ENCODE results near the gene HBP1. TPM values are rescaled to one million over a fixed set of nuclear protein-coding genes. Genes with fewer than 3 reads are reported as not detected.
A peak's percentile ranks its signal among the peaks of the same experiment; 100 is the strongest.

The HBP1 gene
- polyA plus RNA-seq, 2 donors: 48.7 to 58.9 TPM

- WGBS, 2 donors: 96 to 97% methylated on average over 6 of the region's 6 CpGs
- no peak overlapping the region for H3K27ac ChIP-seq (ENCODE audit: low read depth in 2 of 2, low read length in 1 of 2)
Observed at GRCh38 chr7:107206136-107206535, 37.3 kb downstream of the HBP1 start.

GRCh38 chr7:107206706-107207105, 37.9 kb downstream of the HBP1 start:
- 58 to 60% methylated on average over 3 of the region's 3 CpGs for WGBS, 2 donors
- H3K4me1 ChIP-seq (ENCODE audit: control insufficient read depth in 2 of 2, insufficient read depth in 2 of 2, low read length in 1 of 2): no peaks in the 10 kb centered on the region

More at GRCh38 chr7:107206136-107206535, 37.3 kb downstream of the HBP1 start:
- no peaks in the 10 kb centered on the region for H3K27me3 ChIP-seq (ENCODE audit: control insufficient read depth in 1 of 2, insufficient read depth in 2 of 2, low read length in 2 of 2)
- H3K4me1 ChIP-seq (ENCODE audit: control insufficient read depth in 2 of 2, insufficient read depth in 2 of 2, low read length in 1 of 2): no peaks in the 10 kb centered on the region
- no peaks in the 10 kb centered on the region for H3K9me3 ChIP-seq (ENCODE audit: control insufficient read depth in 2 of 2, insufficient read depth in 1 of 2, low read depth in 1 of 2, low read length in 1 of 2)
- H3K4me3 ChIP-seq (ENCODE audit: low read depth in 1 of 2, low read length in 2 of 2): no peak overlapping the region
- H3K36me3 ChIP-seq (ENCODE audit: control insufficient read depth in 2 of 2, insufficient read depth in 2 of 2, low read length in 1 of 2): peaks cover 15% of the 10 kb centered on the region in 2 donors

DNA sequence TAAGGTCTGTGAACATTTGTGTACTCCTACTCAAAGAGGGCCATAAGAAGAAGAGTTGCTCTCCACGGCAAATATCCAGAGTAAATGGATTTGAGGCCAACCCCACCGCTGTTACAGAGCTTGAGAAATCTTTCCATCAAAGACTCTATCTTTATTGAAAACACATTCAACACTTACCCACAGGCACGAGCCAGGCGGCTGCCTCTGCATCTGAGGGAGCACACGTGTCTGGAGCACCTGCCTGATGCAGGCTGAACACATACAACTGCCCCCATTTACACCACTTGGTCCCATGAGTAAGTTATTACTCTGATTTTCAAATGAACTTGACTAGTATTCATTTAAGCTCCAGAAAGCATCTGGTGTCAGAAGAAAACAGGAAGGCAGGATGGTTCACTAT, 38.7 kb downstream of the HBP1 start:
- Histone ChIP-seq H3K4me3 (ENCODE audit: low read depth in 1 of 2, low read length in 2 of 2) (no peak overlapping the region), H3K27ac (ENCODE audit: low read depth in 2 of 2, low read length in 1 of 2) (no peak overlapping the region), H3K27me3 (ENCODE audit: control insufficient read depth in 1 of 2, insufficient read depth in 2 of 2, low read length in 2 of 2) (no peaks in the 10 kb centered on the region), H3K9me3 (ENCODE audit: control insufficient read depth in 2 of 2, insufficient read depth in 1 of 2, low read depth in 1 of 2, low read length in 1 of 2) (no peaks in the 10 kb centered on the region), H3K36me3 (ENCODE audit: control insufficient read depth in 2 of 2, insufficient read depth in 2 of 2, low read length in 1 of 2) (peaks cover 12 to 15% of the 10 kb centered on the region in 2 donors), H3K4me1 (ENCODE audit: control insufficient read depth in 2 of 2, insufficient read depth in 2 of 2, low read length in 1 of 2) (no peaks in the 10 kb centered on the region)
- WGBS, 2 donors: 92 to 97% methylated on average over 5 of the region's 5 CpGs

More at GRCh38 chr7:107206706-107207105, 37.9 kb downstream of the HBP1 start:
- peaks cover 14 to 15% of the 10 kb centered on the region in 2 donors for H3K36me3 ChIP-seq (ENCODE audit: control insufficient read depth in 2 of 2, insufficient read depth in 2 of 2, low read length in 1 of 2)
- no peak overlapping the region for H3K27ac ChIP-seq (ENCODE audit: low read depth in 2 of 2, low read length in 1 of 2)
- H3K4me3 ChIP-seq (ENCODE audit: low read depth in 1 of 2, low read length in 2 of 2): no peak overlapping the region
- H3K27me3 ChIP-seq (ENCODE audit: control insufficient read depth in 1 of 2, insufficient read depth in 2 of 2, low read length in 2 of 2): no peaks in the 10 kb centered on the region
- no peaks in the 10 kb centered on the region for H3K9me3 ChIP-seq (ENCODE audit: control insufficient read depth in 2 of 2, insufficient read depth in 1 of 2, low read depth in 1 of 2, low read length in 1 of 2)

- H3K27me3 ChIP-seq (ENCODE audit: control insufficient read depth in 1 of 2, insufficient read depth in 2 of 2, low read length in 2 of 2): no peaks in the 10 kb centered on the region
- no peaks in the 10 kb centered on the region for H3K9me3 ChIP-seq (ENCODE audit: control insufficient read depth in 2 of 2, insufficient read depth in 1 of 2, low read depth in 1 of 2, low read length in 1 of 2)
- WGBS, 2 donors: 64 to 67% methylated on average over 3 of the region's 3 CpGs
- peaks cover 12 to 15% of the 10 kb centered on the region in 2 donors for H3K36me3 ChIP-seq (ENCODE audit: control insufficient read depth in 2 of 2, insufficient read depth in 2 of 2, low read length in 1 of 2)
- peak overlapping the region in 1 of 2 donors; percentile 30 for H3K27ac ChIP-seq (ENCODE audit: low read depth in 2 of 2, low read length in 1 of 2)
- no peaks in the 10 kb centered on the region for H3K4me1 ChIP-seq (ENCODE audit: control insufficient read depth in 2 of 2, insufficient read depth in 2 of 2, low read length in 1 of 2)
- no peak overlapping the region for H3K4me3 ChIP-seq (ENCODE audit: low read depth in 1 of 2, low read length in 2 of 2)
Observed at GRCh38 chr7:107208024-107208521, 39.3 kb downstream of the HBP1 start.

GRCh38 chr7:107208563-107208962, 39.8 kb downstream of the HBP1 start:
- H3K36me3 ChIP-seq (ENCODE audit: control insufficient read depth in 2 of 2, insufficient read depth in 2 of 2, low read length in 1 of 2): peaks cover 12 to 15% of the 10 kb centered on the region in 2 donors
- no peaks in the 10 kb centered on the region for H3K4me1 ChIP-seq (ENCODE audit: control insufficient read depth in 2 of 2, insufficient read depth in 2 of 2, low read length in 1 of 2)
- 90 to 93% methylated on average over 5 of the region's 5 CpGs for WGBS, 2 donors
- H3K9me3 ChIP-seq (ENCODE audit: control insufficient read depth in 2 of 2, insufficient read depth in 1 of 2, low read depth in 1 of 2, low read length in 1 of 2): no peaks in the 10 kb centered on the region
- H3K27me3 ChIP-seq (ENCODE audit: control insufficient read depth in 1 of 2, insufficient read depth in 2 of 2, low read length in 2 of 2): no peaks in the 10 kb centered on the region
- H3K4me3 ChIP-seq (ENCODE audit: low read depth in 1 of 2, low read length in 2 of 2): no peak overlapping the region
- H3K27ac ChIP-seq (ENCODE audit: low read depth in 2 of 2, low read length in 1 of 2): peak overlapping the region; percentile 30 to 44

- no peaks in the 10 kb centered on the region for H3K4me1 ChIP-seq (ENCODE audit: control insufficient read depth in 2 of 2, insufficient read depth in 2 of 2, low read length in 1 of 2)
- H3K27ac ChIP-seq (ENCODE audit: low read depth in 2 of 2, low read length in 1 of 2): no peak overlapping the region
- H3K27me3 ChIP-seq (ENCODE audit: control insufficient read depth in 1 of 2, insufficient read depth in 2 of 2, low read length in 2 of 2): no peaks in the 10 kb centered on the region
- peaks cover 10 to 12% of the 10 kb centered on the region in 2 donors for H3K36me3 ChIP-seq (ENCODE audit: control insufficient read depth in 2 of 2, insufficient read depth in 2 of 2, low read length in 1 of 2)
- no peaks in the 10 kb centered on the region for H3K9me3 ChIP-seq (ENCODE audit: control insufficient read depth in 2 of 2, insufficient read depth in 1 of 2, low read depth in 1 of 2, low read length in 1 of 2)
- H3K4me3 ChIP-seq (ENCODE audit: low read depth in 1 of 2, low read length in 2 of 2): no peak overlapping the region
- WGBS, 2 donors: 91 to 96% methylated on average over 4 of the region's 4 CpGs
Observed at GRCh38 chr7:107209565-107209964, 40.8 kb downstream of the HBP1 start.

GRCh38 chr7:107210400-107210799, 41.6 kb downstream of the HBP1 start:
- no peak overlapping the region for H3K4me3 ChIP-seq (ENCODE audit: low read depth in 1 of 2, low read length in 2 of 2)
- no peaks in the 10 kb centered on the region for H3K9me3 ChIP-seq (ENCODE audit: control insufficient read depth in 2 of 2, insufficient read depth in 1 of 2, low read depth in 1 of 2, low read length in 1 of 2)
- H3K36me3 ChIP-seq (ENCODE audit: control insufficient read depth in 2 of 2, insufficient read depth in 2 of 2, low read length in 1 of 2): peaks cover 7 to 12% of the 10 kb centered on the region in 2 donors
- no peak overlapping the region for H3K27ac ChIP-seq (ENCODE audit: low read depth in 2 of 2, low read length in 1 of 2)
- 98% methylated on average over 4 of the region's 4 CpGs for WGBS, 2 donors
- H3K27me3 ChIP-seq (ENCODE audit: control insufficient read depth in 1 of 2, insufficient read depth in 2 of 2, low read length in 2 of 2): no peaks in the 10 kb centered on the region
- no peaks in the 10 kb centered on the region for H3K4me1 ChIP-seq (ENCODE audit: control insufficient read depth in 2 of 2, insufficient read depth in 2 of 2, low read length in 1 of 2)

DNA sequence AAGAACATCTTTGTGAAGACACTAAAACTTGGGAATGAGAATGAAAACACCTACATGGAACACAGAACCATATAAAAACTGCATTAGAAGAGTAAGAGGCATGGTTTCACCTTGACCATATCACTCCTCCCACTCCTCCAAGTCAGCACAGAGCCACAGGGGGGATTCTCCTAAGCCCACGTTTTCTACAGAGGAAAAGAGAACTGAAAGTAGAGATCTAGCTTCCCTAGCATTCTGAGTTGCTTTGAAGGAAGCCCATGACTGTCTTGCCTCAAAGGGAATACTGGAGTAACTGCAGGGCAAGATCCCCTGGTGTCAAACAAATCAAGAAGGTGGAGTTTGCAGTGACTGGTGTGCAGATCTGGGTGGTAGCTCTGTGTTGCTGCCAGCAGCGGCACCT, 43.9 kb downstream of the HBP1 start:
- no peaks in the 10 kb centered on the region for H3K4me1 ChIP-seq (ENCODE audit: control insufficient read depth in 2 of 2, insufficient read depth in 2 of 2, low read length in 1 of 2)
- peaks cover 3 to 12% of the 10 kb centered on the region in 2 donors for H3K36me3 ChIP-seq (ENCODE audit: control insufficient read depth in 2 of 2, insufficient read depth in 2 of 2, low read length in 1 of 2)
- H3K27ac ChIP-seq (ENCODE audit: low read depth in 2 of 2, low read length in 1 of 2): no peak overlapping the region
- 74 to 77% methylated on average over 2 of the region's 2 CpGs for WGBS, 2 donors
- no peak overlapping the region for H3K4me3 ChIP-seq (ENCODE audit: low read depth in 1 of 2, low read length in 2 of 2)
- no peaks in the 10 kb centered on the region for H3K27me3 ChIP-seq (ENCODE audit: control insufficient read depth in 1 of 2, insufficient read depth in 2 of 2, low read length in 2 of 2)
- no peaks in the 10 kb centered on the region for H3K9me3 ChIP-seq (ENCODE audit: control insufficient read depth in 2 of 2, insufficient read depth in 1 of 2, low read depth in 1 of 2, low read length in 1 of 2)

- Histone ChIP-seq H3K4me1 (ENCODE audit: control insufficient read depth in 2 of 2, insufficient read depth in 2 of 2, low read length in 1 of 2) (no peaks in the 10 kb centered on the region), H3K4me3 (ENCODE audit: low read depth in 1 of 2, low read length in 2 of 2) (no peak overlapping the region), H3K27ac (ENCODE audit: low read depth in 2 of 2, low read length in 1 of 2) (no peak overlapping the region), H3K9me3 (ENCODE audit: control insufficient read depth in 2 of 2, insufficient read depth in 1 of 2, low read depth in 1 of 2, low read length in 1 of 2) (no peaks in the 10 kb centered on the region), H3K27me3 (ENCODE audit: control insufficient read depth in 1 of 2, insufficient read depth in 2 of 2, low read length in 2 of 2) (no peaks in the 10 kb centered on the region), H3K36me3 (ENCODE audit: control insufficient read depth in 2 of 2, insufficient read depth in 2 of 2, low read length in 1 of 2) (peaks cover 3 to 12% of the 10 kb centered on the region in 2 donors)
- WGBS, 2 donors: 91 to 92% methylated on average over 5 of the region's 5 CpGs
Observed at GRCh38 chr7:107213193-107213788, 44.5 kb downstream of the HBP1 start.

DNA sequence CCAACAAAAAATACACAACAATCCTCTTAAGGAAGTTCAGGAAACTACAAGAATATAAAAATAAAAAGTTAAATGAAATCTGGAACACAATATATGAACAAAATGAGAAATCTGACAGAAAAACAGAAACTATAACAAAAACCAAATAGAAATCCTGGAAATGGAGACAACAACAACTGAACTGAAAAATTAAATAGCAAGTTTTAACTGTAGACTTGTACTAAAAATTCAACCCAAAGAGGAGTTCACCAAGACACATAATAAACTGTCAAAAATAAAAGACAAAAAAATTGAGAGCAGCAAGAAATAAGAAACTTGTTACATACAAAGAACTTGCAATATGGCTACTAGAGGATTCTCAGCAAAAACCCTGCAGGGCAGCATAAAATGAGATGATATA, 45.1 kb downstream of the HBP1 start:
- H3K4me3 ChIP-seq (ENCODE audit: low read depth in 1 of 2, low read length in 2 of 2): no peak overlapping the region
- H3K36me3 ChIP-seq (ENCODE audit: control insufficient read depth in 2 of 2, insufficient read depth in 2 of 2, low read length in 1 of 2): peaks cover 3 to 12% of the 10 kb centered on the region in 2 donors

More for the DNA sequence above, 45.1 kb downstream of the HBP1 start:
- no peaks in the 10 kb centered on the region for H3K4me1 ChIP-seq (ENCODE audit: control insufficient read depth in 2 of 2, insufficient read depth in 2 of 2, low read length in 1 of 2)
- no peak overlapping the region for H3K27ac ChIP-seq (ENCODE audit: low read depth in 2 of 2, low read length in 1 of 2)
- no peaks in the 10 kb centered on the region for H3K27me3 ChIP-seq (ENCODE audit: control insufficient read depth in 1 of 2, insufficient read depth in 2 of 2, low read length in 2 of 2)
- H3K9me3 ChIP-seq (ENCODE audit: control insufficient read depth in 2 of 2, insufficient read depth in 1 of 2, low read depth in 1 of 2, low read length in 1 of 2): no peaks in the 10 kb centered on the region
